HepG2 (cell line): ENCODE results near the gene ZBTB45. TPM values are rescaled to one million over a fixed set of nuclear protein-coding genes. Genes with fewer than 3 reads are reported as not detected.

Experiments used
- ATAC-seq: fragments of 200-7000 bp; cut with Tn5 transposase; 3 replicates; pipeline ENCODE4 v1.9.1; 2020; ENCODE audit warnings: mild to moderate bottlenecking, moderate library complexity
- BruUV-seq: library from RNA; stranded (reverse); fragments of 400-500 nt; replicated peaks from 2 replicates; lab custom pipeline; 2021; lab: Mats Ljungman, UMichigan
- CTCF ChIA-PET: fragments of 300-600 bp; formaldehyde crosslinking; extraction: SDS; loops from one replicate; lab custom pipeline; 2021; ENCODE audit warnings: low total read pairs, inconsistent platforms, low intra/inter-chr PET ratio; lab: Yijun Ruan, JAX
- POLR2A ChIA-PET: fragments of 350-600 bp; sonication (Branson Sonifier 250); formaldehyde crosslinking; loops from one replicate; lab custom pipeline; 2020; ENCODE audit warnings: antibody characterized with exemption, inconsistent platforms; lab: Yijun Ruan, JAX
- DNase-seq: peaks from one replicate; pipeline ENCODE4 v3.0.0-alpha.2; 2015; ENCODE audit warnings: low spot score
- FAIRE-seq: peaks from 3 replicates; lab custom pipeline; 2011; peaks lifted over from hg19 to GRCh38; lab: Jason Lieb, UNC
- H2AFZ ChIP-seq: one replicate; pipeline ENCODE4 v1.6.1; 2011; ENCODE audit warnings: low read length, inconsistent platforms
- H3K27ac ChIP-seq: fragments of 300-600 bp; 3 replicates; pipeline ENCODE4 v1.8.0; 2011; ENCODE audit warnings: mixed run types, mild to moderate bottlenecking, mixed read lengths, low read length, inconsistent platforms; ENCODE audit not compliant: insufficient read depth; ENCODE audit errors: extremely low read length
- H3K27me3 ChIP-seq, 2 experiments: fragments of 200-600 bp in 1 of 2; 2 replicates in 1 of 2; 3 replicates in 1 of 2; pipeline versions ENCODE4 v1.6.0 to v1.8.0; 2011; ENCODE audit warnings: low read length in 2 of 2, mild to moderate bottlenecking in 2 of 2, moderate library complexity in 2 of 2, inconsistent platforms in 1 of 2; ENCODE audit not compliant: insufficient read depth in 2 of 2, control insufficient read depth in 1 of 2
- H3K36me3 ChIP-seq, 2 experiments: fragments of 200-600 bp in 1 of 2; replicated peaks in 1 of 2; 2 replicates in 1 of 2; 3 replicates in 1 of 2; pipeline versions ENCODE4 v1.5.1 to v1.8.0; 2011; ENCODE audit warnings: low read length in 2 of 2, inconsistent platforms in 1 of 2; ENCODE audit not compliant: insufficient read depth in 2 of 2, control insufficient read depth in 1 of 2
- H3K4me1 ChIP-seq: 2 replicates; pipeline ENCODE4 v1.5.1; 2012; ENCODE audit warnings: low read length, inconsistent platforms; ENCODE audit not compliant: insufficient read depth
- H3K4me2 ChIP-seq: 2 replicates; pipeline ENCODE4 v1.6.0; 2011; ENCODE audit warnings: low read depth, low read length, inconsistent platforms
- H3K4me3 ChIP-seq, 3 experiments: fragments of 200-600 bp in 1 of 3; sonication (generic), shearing (Covaris generic) in 1 of 3; replicated peaks in 1 of 3; 2 replicates each; pipeline ENCODE4 v1.5.1; 2011 to 2016; ENCODE audit warnings: low read length in 3 of 3, inconsistent platforms in 2 of 3, low read depth in 2 of 3, mild to moderate bottlenecking in 2 of 3, control low read depth in 1 of 3, mixed read lengths in 1 of 3; ENCODE audit not compliant: insufficient read depth in 1 of 3
- H3K79me2 ChIP-seq: one replicate; pipeline ENCODE4 v1.6.1; 2011; ENCODE audit warnings: low read length, inconsistent platforms; ENCODE audit not compliant: insufficient read depth
- H3K9ac ChIP-seq: 2 replicates; pipeline ENCODE4 v1.6.0; 2011; ENCODE audit warnings: mild to moderate bottlenecking, low read depth, low read length, inconsistent platforms; ENCODE audit not compliant: insufficient read depth
- H3K9me3 ChIP-seq: 2 replicates; pipeline ENCODE4 v1.5.1; 2012; ENCODE audit warnings: mild to moderate bottlenecking, low read length
- H4K20me1 ChIP-seq: 2 replicates; pipeline ENCODE4 v1.6.0; 2011; ENCODE audit warnings: inconsistent platforms, mild to moderate bottlenecking, low read length, moderate library complexity; ENCODE audit not compliant: insufficient read depth
- AGO2 ChIP-seq: fragments of 200-400 bp; formaldehyde crosslinking; optimal IDR thresholded peaks from 2 replicates; pipeline ENCODE3; 2017; ENCODE audit warnings: mild to moderate bottlenecking, low read depth, low read length, moderate library complexity
- DNMT1 ChIP-seq: sonication (generic); formaldehyde crosslinking; IDR thresholded peaks from 2 replicates; pipeline ENCODE4 v1.5.1; 2020; ENCODE audit warnings: mild to moderate bottlenecking, missing genetic modification reagents
- POLR2G ChIP-seq: fragments of 200-400 bp; formaldehyde crosslinking; IDR thresholded peaks from 2 replicates; pipeline ENCODE4 v1.6.1; 2018; ENCODE audit warnings: mild to moderate bottlenecking, low read depth, low read length, moderate library complexity
- RAD51 ChIP-seq: fragments of 450-650 bp; IDR thresholded peaks from 2 replicates; pipeline ENCODE4 v1.6.1; 2016; ENCODE audit warnings: borderline replicate concordance
- ZNF709 ChIP-seq: sonication (generic); formaldehyde crosslinking; IDR thresholded peaks from 2 replicates; pipeline ENCODE4 v1.5.0; 2020; ENCODE audit warnings: mild to moderate bottlenecking, missing genetic modification reagents
- WGBS: methylation state at CpG from one replicate; pipeline ENCODE4 v1.1.6; 2017; ENCODE audit warnings: low lambda C conversion rate; 5-methylcytosine and 5-hydroxymethylcytosine counted together
- in situ Hi-C: cut with HindIII; loops from 2 replicates; pipeline ENCODE4 v1.10.0; 2017; ENCODE audit warnings: low pct_unique_long_range_greater_than_20kb; ENCODE audit not compliant: extremely low pct_ligation_motif_present
- intact Hi-C: fragments of 100-400 bp; cut with micrococcal nuclease; formaldehyde crosslinking; loops from one replicate; pipeline ENCODE4 v1.10.0; 2022; ENCODE audit not compliant: unreplicated experiment
- polyA plus RNA-seq, 8 experiments: library from polyadenylated mRNA; depleted of rRNA in 3 of 8; stranded (reverse) in 7 of 8; unstranded in 1 of 8; fragments of >200 nt; fragmentation: Illumina TruSeq in 4 of 8; extraction: Trizol in 4 of 8; gene quantifications; 2 replicates each; pipeline versions ENCODE4 v1.2.1 to v1.2.3, GENCODE V29; 2011 to 2016; ENCODE audit warnings: low read depth in 4 of 8, missing spikeins in 1 of 8, mixed read lengths in 1 of 8; ENCODE audit not compliant: insufficient read depth in 1 of 8
- total RNA-seq, 5 experiments: library from RNA; depleted of rRNA; stranded (reverse); fragments of >200 nt; fragmentation: Illumina TruSeq; extraction: Trizol; gene quantifications; 2 replicates each; pipeline ENCODE4 v1.2.3, GENCODE V29; 2016; ENCODE audit warnings: low read depth in 1 of 5

The ZBTB45 gene
- total and polyA plus RNA-seq, 2 of the 13 experiments (the other 11 are each of a cell fraction or from before 2014, with no cell fraction given) = 3.0 to 3.7 TPM

GRCh38 chr19:58563823-58564222 is 44.2 kb upstream of the ZBTB45 start:
- DNase-seq (no peak), ATAC-seq (no peak), FAIRE-seq (no peak)
- intact Hi-C loops (no loop called here), in situ Hi-C loops (no loop called here)
- ChIA-PET POLR2A (no interaction called here), CTCF (no interaction called here)
- Histone ChIP-seq H2AFZ (no peak overlapping the region), H4K20me1 (no peaks in the 10 kb centered on the region), H3K9ac (no peak overlapping the region), H3K4me2 (no peak overlapping the region), H3K79me2 (peaks cover 11% of the 10 kb centered on the region), H3K9me3 (no peaks in the 10 kb centered on the region), H3K4me3 (no peak overlapping the region), H3K36me3 (no peaks in the 10 kb centered on the region; a peak in 1 of 5 replicates), H3K4me1 (peaks cover 23% of the 10 kb centered on the region), H3K27me3 (no peaks in the 10 kb centered on the region), H3K27ac (no peak overlapping the region)
- 97% methylated on average over 6 of the region's 6 CpGs for WGBS
- BruUV-seq = no TSS peak
- TF ChIP-seq ZNF709 (CRISPR knock-in tag) = no peak

GRCh38 chr19:58563034-58563573 is 43.5 kb upstream of the ZBTB45 start:
- Histone ChIP-seq H3K27me3 (no peaks in the 10 kb centered on the region), H3K9ac (no peak overlapping the region), H3K27ac (no peak overlapping the region), H3K4me3 (no peak overlapping the region), H3K79me2 (peaks cover 11% of the 10 kb centered on the region), H3K36me3 (no peaks in the 10 kb centered on the region; a peak in 1 of 5 replicates), H3K4me2 (no peak overlapping the region), H4K20me1 (no peaks in the 10 kb centered on the region), H3K4me1 (peaks cover 20% of the 10 kb centered on the region), H3K9me3 (no peaks in the 10 kb centered on the region), H2AFZ (no peak overlapping the region)
- WGBS = 99% methylated on average over 40 of the region's 40 CpGs
- in situ Hi-C loops (no loop called here), intact Hi-C loops (no loop called here)
- ATAC-seq (no peak), DNase-seq (no peak), FAIRE-seq (no peak)
- no TSS peak for BruUV-seq
- CTCF ChIA-PET = no interaction called here
- POLR2A ChIA-PET = no interaction called here
- no peak for TF ChIP-seq DNMT1 (CRISPR knock-in tag)
- TF ChIP-seq RAD51 = no peak
- TF ChIP-seq POLR2G = peak; percentile 0; the same call in 1 of the 2 replicates
- TF ChIP-seq AGO2 = peak; percentile 11
